Activated CD4-positive, alpha-beta T cell treated with anti-CD3 and anti-CD28 coated beads, Interleukin-2, amount 50 U/mL, for 4 hours (primary cell): ENCODE measurements around the gene PPARGC1A.

Experiments
- DNase-seq, 2 experiments: peaks; one replicate each; pipeline ENCODE4 v3.0.0-alpha.2; 2020

PPARGC1A gene

DNA sequence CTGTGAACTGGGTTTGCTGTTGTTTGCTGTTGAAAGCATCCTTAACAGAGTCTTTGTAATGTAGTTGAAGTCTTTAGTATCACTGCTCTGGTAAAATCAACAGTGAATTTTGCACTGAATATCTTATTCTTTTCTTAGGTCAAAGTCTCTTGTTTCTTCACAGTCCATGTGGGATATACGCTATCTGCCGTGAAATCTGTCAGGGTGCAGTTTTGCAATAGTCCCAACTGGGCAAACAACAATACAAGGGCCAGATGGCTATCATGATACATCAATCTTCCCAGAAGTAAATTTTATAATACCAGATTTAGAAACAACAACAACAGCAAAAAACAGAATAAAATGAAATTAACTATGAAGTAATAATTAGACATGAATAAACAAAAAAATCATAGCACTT is 123.5 kb downstream of the PPARGC1A start:
- DNase-seq, result no peak

DNA sequence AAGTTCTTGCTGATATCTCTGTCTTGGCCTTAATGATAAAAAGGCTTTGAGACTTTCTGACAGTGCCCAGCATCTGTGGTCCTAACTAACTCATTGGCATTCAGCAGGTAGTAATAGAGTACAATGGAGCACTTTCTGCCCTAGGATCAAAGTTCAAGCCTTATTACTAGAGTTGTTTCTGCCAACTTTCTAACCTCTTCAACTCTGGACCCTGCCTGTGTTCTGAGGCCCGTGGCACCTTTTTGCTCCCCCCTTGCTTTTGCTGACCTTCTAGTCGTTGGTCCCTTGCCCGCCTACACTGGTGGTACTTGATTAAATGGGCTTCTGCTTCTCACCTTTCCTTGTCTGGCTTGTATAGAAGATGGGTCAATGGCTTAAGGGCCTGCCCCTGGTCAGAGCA is 126.3 kb downstream of the PPARGC1A start:
- no peak for DNase-seq

DNA sequence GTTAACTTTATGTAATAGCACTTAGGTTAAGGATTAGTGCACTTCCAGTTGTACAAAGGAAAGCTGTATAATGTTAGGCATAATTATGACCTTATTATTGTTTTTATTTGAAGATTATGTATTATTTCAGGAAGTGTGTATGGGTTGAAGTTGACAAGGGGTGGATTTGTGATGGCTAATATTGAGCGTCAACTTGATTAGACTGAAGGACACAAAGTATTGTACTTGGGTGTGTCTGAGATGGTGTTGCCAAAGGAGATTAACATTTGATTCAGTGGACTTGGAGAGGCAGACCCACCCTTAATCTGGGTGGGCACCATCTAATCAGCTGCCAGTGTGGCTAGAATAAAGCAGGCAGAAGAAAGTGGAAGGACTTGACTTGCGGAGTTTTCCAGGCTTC is 127.3 kb downstream of the PPARGC1A start:
- DNase-seq, result no peak

GRCh38 chr4:23759066-23759465 is 130.8 kb downstream of the PPARGC1A start:
- DNase-seq, result no peak

GRCh38 chr4:23754688-23755087 is 135.2 kb downstream of the PPARGC1A start:
- DNase-seq, result no peak

GRCh38 chr4:23750125-23750524 is 139.7 kb downstream of the PPARGC1A start:
- DNase-seq, result no peak

GRCh38 chr4:23747281-23747735 is 142.5 kb downstream of the PPARGC1A start:
- no peak for DNase-seq

DNA sequence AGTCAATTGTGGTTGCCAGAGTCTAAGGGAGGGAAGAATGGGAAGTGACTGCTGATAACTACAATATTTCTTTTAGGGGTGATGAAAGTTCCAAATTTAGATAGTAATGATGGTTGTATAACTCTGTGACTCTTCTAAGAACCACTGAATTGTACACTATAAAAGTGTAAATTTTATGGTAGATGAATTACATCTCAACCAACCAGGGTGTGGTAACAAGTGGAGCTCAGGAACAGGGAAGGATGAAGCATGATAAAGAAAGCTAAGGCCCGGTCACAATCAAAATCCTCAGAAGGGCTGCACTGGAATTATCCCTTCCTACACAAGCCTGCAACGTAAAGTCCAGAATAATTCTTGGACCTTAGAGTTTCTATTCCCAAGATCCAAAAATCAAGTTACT is 143.2 kb downstream of the PPARGC1A start:
- DNase-seq, result no peak

- DNase-seq, result no peak
These were observed 143.8 kb downstream of the PPARGC1A start for GRCh38 chr4:23746027-23746426.

DNA sequence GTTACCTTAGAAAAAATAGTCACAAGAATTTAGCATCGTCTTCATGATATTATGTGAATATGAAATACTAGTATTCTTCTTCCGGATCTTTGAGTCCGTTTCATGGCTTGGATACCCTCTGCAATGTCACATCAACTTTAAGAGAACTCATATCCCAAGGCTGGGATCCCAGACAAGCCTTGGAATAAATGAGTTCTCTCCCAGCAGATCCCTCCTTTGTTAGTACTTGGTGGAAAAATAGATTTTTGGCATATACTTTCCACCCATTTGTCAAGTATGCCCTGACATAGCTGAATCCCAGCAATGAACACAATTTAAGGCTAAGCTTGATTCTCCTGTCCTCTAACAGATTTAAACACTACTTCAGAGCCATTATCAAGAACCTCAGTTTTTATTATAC is 144.5 kb downstream of the PPARGC1A start:
- no peak for DNase-seq
